ENCODE results near the gene CNPY1. TPM values are rescaled to one million over a fixed set of nuclear protein-coding genes. Genes with fewer than 3 reads are reported as not detected.

Gene CNPY1
- total RNA-seq, 1 experiment from 2014 or later = not detected

- Histone ChIP-seq H3K27me3 (ENCODE audit: insufficient read depth, low read length) (peaks cover 40% of the 10 kb centered on the region), H2AK5ac (ENCODE audit: insufficient read length, low read length) (no peak overlapping the region), H3K14ac (ENCODE audit: insufficient read depth, low read length) (no peak overlapping the region), H2BK15ac (ENCODE audit: low read depth, low read length) (no peak overlapping the region), H2BK20ac (ENCODE audit: low read depth, low read length, poor library complexity, severe bottlenecking) (no peak overlapping the region), H3K4ac (ENCODE audit: low read depth, low read length) (no peak overlapping the region), H3K18ac (ENCODE audit: insufficient read length, low read depth, low read length) (no peak overlapping the region), H3T11ph (ENCODE audit: low read length) (no peak overlapping the region), H3K23ac (ENCODE audit: insufficient read length, low read depth, low read length) (no peak overlapping the region), H4K5ac (ENCODE audit: insufficient read length, low read depth, low read length) (no peak overlapping the region), H3K23me2 (ENCODE audit: insufficient read length, low read depth, low read length, poor library complexity, severe bottlenecking) (peaks cover 6% of the 10 kb centered on the region), H3K9me3 (ENCODE audit: control insufficient read depth, low read depth, low read length) (no peaks in the 10 kb centered on the region), H4K91ac (ENCODE audit: insufficient read length, low read depth, low read length) (no peak overlapping the region), H4K8ac (replicated peaks; ENCODE audit: insufficient read length, low read depth, low read length) (no peak overlapping the region), H3K9ac (ENCODE audit: extremely low read depth, insufficient read length, low read length) (no peak overlapping the region), H3K27ac (ENCODE audit: insufficient read length, low read depth, low read length) (no peak overlapping the region), H3K79me1 (ENCODE audit: insufficient read depth, low read depth, low read length, poor library complexity, severe bottlenecking) (no peaks in the 10 kb centered on the region), H2BK12ac (ENCODE audit: insufficient read length, low read depth, low read length) (no peak overlapping the region), H2BK120ac (ENCODE audit: low read depth, low read length, poor library complexity, severe bottlenecking) (no peak overlapping the region), H3K56ac (ENCODE audit: insufficient read length, low read depth, low read length) (no peak overlapping the region), H2AFZ (ENCODE audit: low read length) (no peak overlapping the region), H2BK5ac (ENCODE audit: insufficient read length, low read length) (no peak overlapping the region), H3K79me2 (ENCODE audit: insufficient read depth, low read length) (no peaks in the 10 kb centered on the region), H4K20me1 (ENCODE audit: control insufficient read depth, insufficient read depth, insufficient read length) (peaks cover 5% of the 10 kb centered on the region), H3K4me2 (ENCODE audit: insufficient read depth, insufficient read length, low read length) (peak overlapping the region; percentile 54), H3K4me1 (ENCODE audit: insufficient read depth, low read length) (no peaks in the 10 kb centered on the region; the same call in 1 of the 2 replicates)
- Mint-ChIP-seq H3K4me3 (peak overlapping the region in 1 of 2 experiments; percentile 80; a peak in 3 of 5 replicates), H3K4me1 (peaks cover 16% of the 10 kb centered on the region in 2 experiments), H3K27ac (no peak overlapping the region), H3K9me3 (peaks cover 4 to 15% of the 10 kb centered on the region in 2 experiments), H3K27me3 (ENCODE audit: low read depth) (peaks cover 98% of the 10 kb centered on the region), H3K36me3 (ENCODE audit: insufficient read depth in 1 of 3, low read depth in 3 of 3) (no peaks in the 10 kb centered on the region; a peak in 1 of 7 replicates)
- DNase-seq = no peak
- no peak for TF ChIP-seq CTCF (conservative IDR thresholded peaks at IDR 0.05)
- WGBS (ENCODE audit: extremely low coverage, insufficient read length, low lambda C conversion rate) = no CpG with 5 or more reads among the region's 14 CpGs
These were observed 13.6 kb downstream of the CNPY1 start for GRCh38 chr7:155532792-155533119.

Data from H9 (cell line).